Adipocyte (in vitro differentiated cells): Measurements from ENCODE around the gene CCDC88C.

Experiments used
- DNase-seq: peaks from one replicate; pipeline ENCODE4 v3.0.0-alpha.2; 2015; ENCODE audit warnings: low read depth
- H3K27me3 ChIP-seq: replicated peaks from 2 replicates; pipeline ENCODE4 v1.7.0; 2013; ENCODE audit warnings: mild to moderate bottlenecking, low read length, moderate library complexity; ENCODE audit not compliant: control insufficient read depth, insufficient read depth
- H3K36me3 ChIP-seq: 2 replicates; pipeline ENCODE4 v1.7.0; 2013; ENCODE audit warnings: low read length, mild to moderate bottlenecking, moderate library complexity; ENCODE audit not compliant: control insufficient read depth, insufficient read depth, severe bottlenecking
- H3K4me1 ChIP-seq: 2 replicates; pipeline ENCODE4 v1.7.0; 2013; ENCODE audit warnings: mild to moderate bottlenecking, low read length, moderate library complexity; ENCODE audit not compliant: control insufficient read depth, insufficient read depth
- H3K4me3 ChIP-seq: 2 replicates; pipeline ENCODE4 v1.7.0; 2013; ENCODE audit warnings: mild to moderate bottlenecking, low read length, moderate library complexity
- H3K9ac ChIP-seq: 2 replicates; pipeline ENCODE4 v1.7.0; 2013; ENCODE audit warnings: mild to moderate bottlenecking, low read length, moderate library complexity
- H3K9me3 ChIP-seq: 2 replicates; pipeline ENCODE4 v1.7.0; 2013; ENCODE audit warnings: mild to moderate bottlenecking, low read length, moderate library complexity; ENCODE audit not compliant: control insufficient read depth

CCDC88C gene

GRCh38 chr14:91417120-91417982 lies at the start of gene CCDC88C:
Gene CCDC88C, minus strand, starts transcription at chr14:91417820. Its CDS starts 130 bp downstream, at chr14:91417690.
- Histone ChIP-seq H3K9ac (no peak within 1 kb of the TSS), H3K36me3 (no peaks in the 10 kb centered on the region), H3K9me3 (no peaks in the 10 kb centered on the region), H3K4me3 (peak within 1 kb of the TSS; percentile 41), H3K27me3 (peaks cover 31% of the 10 kb centered on the region), H3K4me1 (peaks cover 29% of the 10 kb centered on the region)
- DNase-seq: peak; percentile 71

GRCh38 chr14:91466192-91466591 lies 48.6 kb upstream of the CCDC88C start:
- peaks cover 94% of the 10 kb centered on the region for H3K36me3 ChIP-seq
- no peak for DNase-seq
- no peak overlapping the region for H3K9ac ChIP-seq
- H3K9me3 ChIP-seq: peaks cover 2% of the 10 kb centered on the region
- H3K4me1 ChIP-seq: no peaks in the 10 kb centered on the region
- no peaks in the 10 kb centered on the region for H3K27me3 ChIP-seq
- H3K4me3 ChIP-seq: no peak overlapping the region

- H3K9ac ChIP-seq: no peak overlapping the region
- peaks cover 94% of the 10 kb centered on the region for H3K36me3 ChIP-seq
- no peak for DNase-seq
These were observed 47.1 kb upstream of the CCDC88C start for GRCh38 chr14:91464615-91465205.

GRCh38 chr14:91458612-91459011 lies 41.0 kb upstream of the CCDC88C start:
- H3K27me3 ChIP-seq: no peaks in the 10 kb centered on the region
- H3K9me3 ChIP-seq: no peaks in the 10 kb centered on the region
- no peak overlapping the region for H3K9ac ChIP-seq
- DNase-seq: no peak
- peaks cover 6% of the 10 kb centered on the region for H3K4me1 ChIP-seq
- H3K36me3 ChIP-seq: peaks cover 97% of the 10 kb centered on the region
- no peak overlapping the region for H3K4me3 ChIP-seq

More at GRCh38 chr14:91464615-91465205, 47.1 kb upstream of the CCDC88C start:
- H3K4me3 ChIP-seq: no peak overlapping the region
- H3K9me3 ChIP-seq: no peaks in the 10 kb centered on the region
- H3K4me1 ChIP-seq: no peaks in the 10 kb centered on the region
- H3K27me3 ChIP-seq: no peaks in the 10 kb centered on the region

- no peaks in the 10 kb centered on the region for H3K9me3 ChIP-seq
- H3K9ac ChIP-seq: no peak overlapping the region
- H3K4me3 ChIP-seq: no peak overlapping the region
- H3K36me3 ChIP-seq: peaks cover 74% of the 10 kb centered on the region
- H3K27me3 ChIP-seq: no peaks in the 10 kb centered on the region
- no peak for DNase-seq
- H3K4me1 ChIP-seq: peaks cover 6% of the 10 kb centered on the region
These were observed 38.7 kb upstream of the CCDC88C start for GRCh38 chr14:91456283-91456682.

- Histone ChIP-seq H3K9me3 (no peaks in the 10 kb centered on the region), H3K36me3 (peaks cover 57% of the 10 kb centered on the region), H3K4me3 (no peak overlapping the region), H3K9ac (no peak overlapping the region), H3K27me3 (no peaks in the 10 kb centered on the region), H3K4me1 (peaks cover 6% of the 10 kb centered on the region)
- no peak for DNase-seq
These were observed 37.0 kb upstream of the CCDC88C start for GRCh38 chr14:91454580-91454979.

GRCh38 chr14:91454155-91454554 lies 36.5 kb upstream of the CCDC88C start:
- Histone ChIP-seq H3K27me3 (no peaks in the 10 kb centered on the region), H3K9me3 (no peaks in the 10 kb centered on the region), H3K4me1 (peaks cover 6% of the 10 kb centered on the region), H3K4me3 (no peak overlapping the region), H3K9ac (no peak overlapping the region), H3K36me3 (peaks cover 53% of the 10 kb centered on the region)
- DNase-seq: no peak

GRCh38 chr14:91453744-91454143 lies 36.1 kb upstream of the CCDC88C start:
- H3K4me3 ChIP-seq: no peak overlapping the region
- H3K36me3 ChIP-seq: peaks cover 49% of the 10 kb centered on the region
- H3K9me3 ChIP-seq: no peaks in the 10 kb centered on the region
- no peak overlapping the region for H3K9ac ChIP-seq
- no peaks in the 10 kb centered on the region for H3K27me3 ChIP-seq
- DNase-seq: no peak
- peaks cover 6% of the 10 kb centered on the region for H3K4me1 ChIP-seq

- Histone ChIP-seq H3K9ac (no peak overlapping the region), H3K4me1 (no peaks in the 10 kb centered on the region), H3K36me3 (no peaks in the 10 kb centered on the region), H3K9me3 (peaks cover 6% of the 10 kb centered on the region), H3K4me3 (no peak overlapping the region), H3K27me3 (no peaks in the 10 kb centered on the region)
- no peak for DNase-seq
These were observed 26.9 kb upstream of the CCDC88C start for GRCh38 chr14:91444335-91445020.

GRCh38 chr14:91439345-91439744 lies 21.7 kb upstream of the CCDC88C start:
- Histone ChIP-seq H3K4me1 (no peaks in the 10 kb centered on the region), H3K36me3 (no peaks in the 10 kb centered on the region), H3K9me3 (peaks cover 8% of the 10 kb centered on the region), H3K27me3 (no peaks in the 10 kb centered on the region), H3K4me3 (no peak overlapping the region), H3K9ac (no peak overlapping the region)
- no peak for DNase-seq

- H3K4me3 ChIP-seq: no peak overlapping the region
- H3K9ac ChIP-seq: no peak overlapping the region
- H3K4me1 ChIP-seq: no peaks in the 10 kb centered on the region
- no peaks in the 10 kb centered on the region for H3K27me3 ChIP-seq
- no peak for DNase-seq
- H3K9me3 ChIP-seq: peaks cover 8% of the 10 kb centered on the region
- H3K36me3 ChIP-seq: no peaks in the 10 kb centered on the region
These were observed 21.2 kb upstream of the CCDC88C start for GRCh38 chr14:91438845-91439244.
